ENCODE measurements around the gene MRPS15.
"Not testable (repeated sequence)": the region's sequence is repeated elsewhere in the genome, so short reads cannot be mapped to it uniquely, and the experiment has no call there.

The MRPS15 gene

DNA sequence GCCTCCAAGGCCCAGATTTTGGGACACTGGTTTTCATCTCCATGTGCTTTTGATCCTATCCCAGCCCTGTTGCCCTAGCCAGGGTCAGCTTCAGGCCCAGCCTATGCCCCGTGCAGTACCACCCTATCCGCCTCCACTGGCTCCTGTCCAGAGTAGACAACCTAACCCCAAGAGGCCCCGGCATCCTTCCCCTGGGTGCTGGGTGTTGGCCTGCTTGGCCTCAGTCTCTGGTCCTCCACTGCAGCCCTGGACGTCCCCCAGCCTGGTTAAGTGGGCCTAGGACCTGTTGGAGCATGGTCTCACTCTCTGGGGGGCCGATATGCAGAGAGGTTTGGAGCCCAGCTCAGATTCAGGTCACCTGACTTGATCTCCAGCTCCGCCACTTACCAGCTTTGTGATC is 16.9 kb upstream of the MRPS15 start:
- H3K9ac ChIP-seq (ENCODE audit: low read depth, low read length) = no peak overlapping the region
- H3K4me2 ChIP-seq (ENCODE audit: insufficient read depth, low read length) = no peak overlapping the region
- H3K27ac ChIP-seq (ENCODE audit: low read length) = no peak overlapping the region
- no peaks in the 10 kb centered on the region for H3K9me3 ChIP-seq (ENCODE audit: insufficient read depth, low read length, severe bottlenecking)
- no peaks in the 10 kb centered on the region for H4K20me1 ChIP-seq (ENCODE audit: insufficient read depth, low read length)
- no peak overlapping the region for H3K4me3 ChIP-seq (ENCODE audit: low read depth in 1 of 2, low read length in 2 of 2)
- TF ChIP-seq, protein P1, sequence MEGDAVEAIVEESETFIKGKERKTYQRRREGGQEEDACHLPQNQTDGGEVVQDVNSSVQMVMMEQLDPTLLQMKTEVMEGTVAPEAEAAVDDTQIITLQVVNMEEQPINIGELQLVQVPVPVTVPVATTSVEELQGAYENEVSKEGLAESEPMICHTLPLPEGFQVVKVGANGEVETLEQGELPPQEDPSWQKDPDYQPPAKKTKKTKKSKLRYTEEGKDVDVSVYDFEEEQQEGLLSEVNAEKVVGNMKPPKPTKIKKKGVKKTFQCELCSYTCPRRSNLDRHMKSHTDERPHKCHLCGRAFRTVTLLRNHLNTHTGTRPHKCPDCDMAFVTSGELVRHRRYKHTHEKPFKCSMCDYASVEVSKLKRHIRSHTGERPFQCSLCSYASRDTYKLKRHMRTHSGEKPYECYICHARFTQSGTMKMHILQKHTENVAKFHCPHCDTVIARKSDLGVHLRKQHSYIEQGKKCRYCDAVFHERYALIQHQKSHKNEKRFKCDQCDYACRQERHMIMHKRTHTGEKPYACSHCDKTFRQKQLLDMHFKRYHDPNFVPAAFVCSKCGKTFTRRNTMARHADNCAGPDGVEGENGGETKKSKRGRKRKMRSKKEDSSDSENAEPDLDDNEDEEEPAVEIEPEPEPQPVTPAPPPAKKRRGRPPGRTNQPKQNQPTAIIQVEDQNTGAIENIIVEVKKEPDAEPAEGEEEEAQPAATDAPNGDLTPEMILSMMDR (IDR thresholded peaks at IDR 0.05; ENCODE audit: borderline replicate concordance, extremely low read depth, low read length, poor library complexity, severe bottlenecking) = no peak
- no peak for TF ChIP-seq EZH2 (IDR thresholded peaks at IDR 0.05; ENCODE audit: borderline replicate concordance, low read depth, low read length, severe bottlenecking)
- no peaks in the 10 kb centered on the region for H3K36me3 ChIP-seq (ENCODE audit: insufficient read depth, low read length)
- no peak overlapping the region for H2AFZ ChIP-seq (ENCODE audit: low read depth, low read length)
- H3K27me3 ChIP-seq (ENCODE audit: insufficient read depth, low read length, poor library complexity) = peaks cover 4% of the 10 kb centered on the region
- no peaks in the 10 kb centered on the region for H3K79me2 ChIP-seq (ENCODE audit: insufficient read depth, low read length)
- DNase-seq = no peak
- no peaks in the 10 kb centered on the region for H3K4me1 ChIP-seq (ENCODE audit: insufficient read depth, low read length)
- no peak for ATAC-seq (ENCODE audit: insufficient read depth, low read depth)

DNA sequence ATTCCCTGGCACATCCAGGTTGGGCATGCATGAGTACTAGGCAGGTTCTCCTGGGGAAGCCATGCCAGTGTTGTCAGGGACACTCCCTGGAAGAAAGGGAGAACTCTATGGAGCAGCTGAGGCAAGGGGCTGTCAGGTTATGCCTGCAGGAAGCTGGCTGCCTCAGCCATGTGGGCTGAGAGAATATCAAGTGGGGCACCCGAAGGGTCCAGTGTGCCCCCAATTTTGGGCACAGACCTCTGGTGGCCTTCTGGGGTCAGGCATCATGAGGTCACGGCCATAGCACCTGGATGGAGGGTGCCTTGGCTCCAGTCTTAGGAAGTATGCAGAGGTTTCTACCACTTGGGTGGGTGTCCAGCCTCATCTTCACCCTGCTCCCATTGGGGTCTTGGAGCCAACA is 16.0 kb upstream of the MRPS15 start:
- H3K9ac ChIP-seq (ENCODE audit: low read depth, low read length) = no peak overlapping the region
- TF ChIP-seq, protein P1 (IDR thresholded peaks at IDR 0.05; ENCODE audit: borderline replicate concordance, extremely low read depth, low read length, poor library complexity, severe bottlenecking) = no peak
- no peak for TF ChIP-seq EZH2 (IDR thresholded peaks at IDR 0.05; ENCODE audit: borderline replicate concordance, low read depth, low read length, severe bottlenecking)

GRCh38 chr1:36479505-36480051 is 15.4 kb upstream of the MRPS15 start:
- no peak overlapping the region for H3K4me3 ChIP-seq (ENCODE audit: low read depth in 1 of 2, low read length in 2 of 2)
- no peaks in the 10 kb centered on the region for H3K79me2 ChIP-seq (ENCODE audit: insufficient read depth, low read length)
- no peaks in the 10 kb centered on the region for H4K20me1 ChIP-seq (ENCODE audit: insufficient read depth, low read length)
- no peak overlapping the region for H3K9ac ChIP-seq (ENCODE audit: low read depth, low read length)
- DNase-seq (no peak), ATAC-seq (ENCODE audit: insufficient read depth, low read depth) (no peak)
- H2AFZ ChIP-seq (ENCODE audit: low read depth, low read length) = no peak overlapping the region
- no peak overlapping the region for H3K4me2 ChIP-seq (ENCODE audit: insufficient read depth, low read length)
- TF ChIP-seq, protein P1 (IDR thresholded peaks at IDR 0.05; ENCODE audit: borderline replicate concordance, extremely low read depth, low read length, poor library complexity, severe bottlenecking) = no peak
- TF ChIP-seq EZH2 (IDR thresholded peaks at IDR 0.05; ENCODE audit: borderline replicate concordance, low read depth, low read length, severe bottlenecking) = no peak
- no peaks in the 10 kb centered on the region for H3K36me3 ChIP-seq (ENCODE audit: insufficient read depth, low read length)
- peaks cover 4% of the 10 kb centered on the region for H3K27me3 ChIP-seq (ENCODE audit: insufficient read depth, low read length, poor library complexity)
- H3K27ac ChIP-seq (ENCODE audit: low read length) = no peak overlapping the region
- H3K4me1 ChIP-seq (ENCODE audit: insufficient read depth, low read length) = no peaks in the 10 kb centered on the region
- H3K9me3 ChIP-seq (ENCODE audit: insufficient read depth, low read length, severe bottlenecking) = no peaks in the 10 kb centered on the region

More for the DNA sequence above, 16.0 kb upstream of the MRPS15 start:
- Histone ChIP-seq H2AFZ (ENCODE audit: low read depth, low read length) (no peak overlapping the region), H3K79me2 (ENCODE audit: insufficient read depth, low read length) (no peaks in the 10 kb centered on the region), H3K27ac (ENCODE audit: low read length) (no peak overlapping the region), H4K20me1 (ENCODE audit: insufficient read depth, low read length) (no peaks in the 10 kb centered on the region), H3K4me3 (ENCODE audit: low read depth in 1 of 2, low read length in 2 of 2) (no peak overlapping the region), H3K36me3 (ENCODE audit: insufficient read depth, low read length) (no peaks in the 10 kb centered on the region), H3K27me3 (ENCODE audit: insufficient read depth, low read length, poor library complexity) (peaks cover 4% of the 10 kb centered on the region), H3K4me2 (ENCODE audit: insufficient read depth, low read length) (no peak overlapping the region), H3K9me3 (ENCODE audit: insufficient read depth, low read length, severe bottlenecking) (no peaks in the 10 kb centered on the region), H3K4me1 (ENCODE audit: insufficient read depth, low read length) (no peaks in the 10 kb centered on the region)
- ATAC-seq (ENCODE audit: insufficient read depth, low read depth) (no peak), DNase-seq (no peak)

DNA sequence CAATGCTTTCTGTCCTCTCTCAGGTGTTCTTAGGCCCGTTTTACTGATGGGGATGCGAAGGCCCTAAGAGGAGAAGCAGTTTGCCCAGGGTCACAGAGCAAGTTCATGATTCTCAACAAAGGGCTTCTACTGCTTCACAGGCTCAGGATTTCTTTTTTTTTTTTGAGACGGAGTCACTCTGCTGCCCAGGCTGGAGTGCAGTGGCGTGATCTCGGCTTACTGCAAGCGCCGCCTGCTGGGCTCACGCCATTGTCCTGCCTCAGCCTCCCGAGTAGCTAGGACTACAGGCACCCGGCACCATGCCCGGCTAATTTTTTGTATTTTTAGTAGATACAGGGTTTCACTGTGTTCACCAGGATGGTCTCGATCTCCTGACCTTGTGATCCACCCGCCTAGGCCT is 13.4 kb upstream of the MRPS15 start:
- ATAC-seq (ENCODE audit: insufficient read depth, low read depth); H4K20me1 ChIP-seq (ENCODE audit: insufficient read depth, low read length); H3K36me3 ChIP-seq (ENCODE audit: insufficient read depth, low read length); H3K27ac ChIP-seq (ENCODE audit: low read length); H3K27me3 ChIP-seq (ENCODE audit: insufficient read depth, low read length, poor library complexity); H3K4me1 ChIP-seq (ENCODE audit: insufficient read depth, low read length); H3K9me3 ChIP-seq (ENCODE audit: insufficient read depth, low read length, severe bottlenecking); H2AFZ ChIP-seq (ENCODE audit: low read depth, low read length); H3K79me2 ChIP-seq (ENCODE audit: insufficient read depth, low read length); DNase-seq; H3K4me3 ChIP-seq (ENCODE audit: low read depth in 1 of 2, low read length in 2 of 2); H3K4me2 ChIP-seq (ENCODE audit: insufficient read depth, low read length); H3K9ac ChIP-seq (ENCODE audit: low read depth, low read length): not testable (repeated sequence)

Data from DND-41 (cell line).